Epithelial cell of prostate (primary cell): ENCODE measurements around the gene HEXIM2.
"Not testable (repeated sequence)": the region's sequence is repeated elsewhere in the genome, so short reads cannot be mapped to it uniquely, and the experiment has no call there.

Source experiments
- DNase-seq: peaks from one replicate; pipeline ENCODE4 v3.0.0-alpha.2; 2011; ENCODE audit warnings: low read depth, low spot score
- H3K27ac ChIP-seq: fragments of 450-650 bp; 2 replicates; pipeline ENCODE4 v1.5.1; 2017; ENCODE audit warnings: mild to moderate bottlenecking

The HEXIM2 gene, protein sequence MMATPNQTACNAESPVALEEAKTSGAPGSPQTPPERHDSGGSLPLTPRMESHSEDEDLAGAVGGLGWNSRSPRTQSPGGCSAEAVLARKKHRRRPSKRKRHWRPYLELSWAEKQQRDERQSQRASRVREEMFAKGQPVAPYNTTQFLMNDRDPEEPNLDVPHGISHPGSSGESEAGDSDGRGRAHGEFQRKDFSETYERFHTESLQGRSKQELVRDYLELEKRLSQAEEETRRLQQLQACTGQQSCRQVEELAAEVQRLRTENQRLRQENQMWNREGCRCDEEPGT

DNA sequence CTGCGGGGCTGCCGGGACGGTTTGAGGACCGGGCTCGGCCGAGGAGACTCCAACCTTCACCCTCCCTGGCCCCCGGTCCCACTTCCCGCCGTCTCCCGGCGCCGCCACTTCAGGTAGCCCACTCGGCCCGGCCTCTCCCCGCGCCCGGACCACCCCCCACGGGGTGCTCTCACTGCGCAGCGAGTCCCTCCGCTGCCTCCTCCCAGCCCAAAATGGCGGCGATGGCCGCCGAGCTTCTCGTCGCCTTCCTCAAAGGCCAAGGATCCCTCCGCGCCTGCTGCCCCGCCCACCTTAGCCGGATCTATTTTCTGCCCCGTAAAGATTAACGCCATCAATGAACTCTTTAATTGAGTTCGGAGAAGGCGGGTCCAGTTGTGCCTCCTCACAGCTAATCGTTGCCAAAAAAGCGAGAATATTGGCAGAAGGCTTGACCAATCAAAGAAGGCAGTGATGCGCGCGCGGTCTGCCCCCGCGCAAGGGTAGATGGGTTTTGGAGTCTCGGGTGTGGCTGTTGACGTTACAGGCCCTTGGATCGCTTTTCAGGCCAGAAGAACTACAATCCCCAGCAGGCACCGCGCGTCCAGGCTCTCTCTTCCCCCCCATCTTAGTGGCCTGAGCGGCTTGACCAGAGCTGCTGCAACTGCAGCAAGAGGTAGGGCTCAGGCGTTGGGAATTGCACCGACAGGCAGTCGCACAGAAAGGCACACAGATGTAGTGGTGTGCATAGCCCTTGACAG, at the start of gene HEXIM2:
Gene HEXIM2 (plus strand): TSS at position 588 of the 737 bp plus-strand sequence. CDS start 919 bp downstream, outside the sequence.
- peak within 1 kb of the TSS; percentile 92 for H3K27ac ChIP-seq
- peak; percentile 99 for DNase-seq

DNA sequence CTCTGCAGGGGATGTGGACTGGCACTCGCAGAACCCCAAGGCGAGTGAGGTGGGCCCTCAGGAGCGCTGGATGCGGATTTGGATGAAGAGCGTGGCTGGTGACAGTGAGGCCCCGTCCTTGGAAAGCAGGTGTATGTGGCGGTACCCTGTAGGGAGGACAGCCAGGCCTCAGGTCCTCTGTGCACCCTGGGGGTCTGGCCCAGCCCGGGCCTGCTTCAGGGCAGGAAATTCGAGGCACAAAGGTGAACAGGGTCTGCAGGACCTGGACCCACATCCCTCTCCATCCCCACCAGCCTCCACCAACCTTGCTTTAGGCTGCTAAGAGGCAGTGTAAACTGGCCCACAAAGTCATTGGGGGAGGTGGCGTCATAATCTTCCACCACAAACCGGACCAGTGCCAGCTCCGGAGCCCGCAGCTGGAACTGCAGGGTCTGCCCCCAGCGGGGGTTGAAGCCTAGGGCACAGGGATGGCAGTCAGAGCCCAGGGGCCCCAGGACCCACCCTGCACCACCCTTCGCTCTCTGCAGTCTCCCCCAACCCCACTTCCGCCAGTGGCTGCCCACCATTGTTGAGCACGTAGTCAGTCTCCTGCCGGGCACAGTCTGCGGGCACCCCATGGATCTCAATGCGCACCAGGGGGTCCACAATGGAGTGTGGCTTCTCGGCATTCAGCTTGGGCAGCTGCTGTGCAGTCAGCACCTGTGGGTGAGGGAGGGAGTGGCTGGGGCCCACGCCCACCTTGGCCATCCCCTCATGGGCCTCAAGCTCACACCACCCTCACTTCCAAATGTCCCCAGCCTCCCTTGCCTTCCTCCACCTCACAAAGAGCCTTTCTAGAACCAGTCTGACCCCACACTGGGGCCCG, 48.9 kb upstream of the HEXIM2 start:
- DNase-seq = no peak
- H3K27ac ChIP-seq = no peak overlapping the region

DNA sequence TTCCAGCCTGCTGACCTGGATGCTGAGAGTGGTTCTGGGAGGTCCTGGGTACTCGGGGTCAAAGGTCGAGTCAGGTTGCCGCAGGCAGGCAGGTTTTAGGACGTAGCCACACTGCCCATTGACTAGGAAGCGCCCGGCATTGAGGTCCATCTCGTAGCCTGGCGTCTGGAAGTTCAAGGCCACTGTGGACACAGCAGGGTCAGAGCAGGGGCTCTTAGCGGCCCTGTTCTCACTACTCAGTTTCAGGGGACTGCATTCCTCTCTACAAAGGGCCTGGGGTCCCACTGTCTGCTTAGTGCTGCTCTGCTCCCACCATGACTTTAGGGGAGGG, 48.3 kb upstream of the HEXIM2 start:
- H3K27ac ChIP-seq = no peak overlapping the region
- DNase-seq = no peak

DNA sequence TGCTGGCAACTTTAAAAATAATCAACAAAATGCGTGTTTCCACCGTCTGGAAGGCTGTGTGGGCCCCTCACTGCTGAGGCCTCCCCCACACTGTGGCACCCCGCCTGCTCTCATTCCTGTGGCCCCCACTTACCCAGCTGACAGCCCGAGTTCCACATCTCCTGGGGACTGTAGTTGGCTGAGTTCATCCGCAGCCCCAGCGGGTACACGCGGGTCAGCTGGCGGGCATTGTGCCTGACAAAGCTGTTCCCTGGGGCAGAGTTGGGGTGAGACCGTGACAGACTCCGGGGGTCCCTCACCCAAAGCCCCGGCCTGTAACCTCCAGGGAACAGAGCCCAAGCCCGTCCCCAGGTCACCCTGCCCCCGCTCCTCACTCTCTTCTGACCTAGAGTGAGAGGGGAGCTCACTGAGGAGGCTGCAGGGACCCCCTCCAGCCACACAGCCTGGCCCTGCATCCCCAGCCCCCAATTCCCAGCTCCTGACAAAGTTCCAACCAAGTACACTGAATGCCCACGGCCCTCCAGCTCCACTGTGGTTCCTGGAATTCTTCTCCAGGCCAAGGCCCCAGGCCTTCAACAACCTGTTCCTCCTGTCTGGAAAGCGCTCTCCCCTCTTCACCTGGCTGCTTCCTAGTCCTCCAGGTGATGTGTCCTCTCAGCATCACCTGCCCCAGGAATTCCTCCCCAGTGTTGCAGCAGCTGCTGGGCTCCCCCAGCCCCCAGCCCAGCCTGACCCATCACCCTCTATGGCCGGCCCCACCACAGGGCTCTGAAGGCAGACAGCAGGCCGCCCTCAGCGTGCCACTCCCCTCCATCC, 47.4 kb upstream of the HEXIM2 start:
- no peak overlapping the region for H3K27ac ChIP-seq
- DNase-seq = no peak

DNA sequence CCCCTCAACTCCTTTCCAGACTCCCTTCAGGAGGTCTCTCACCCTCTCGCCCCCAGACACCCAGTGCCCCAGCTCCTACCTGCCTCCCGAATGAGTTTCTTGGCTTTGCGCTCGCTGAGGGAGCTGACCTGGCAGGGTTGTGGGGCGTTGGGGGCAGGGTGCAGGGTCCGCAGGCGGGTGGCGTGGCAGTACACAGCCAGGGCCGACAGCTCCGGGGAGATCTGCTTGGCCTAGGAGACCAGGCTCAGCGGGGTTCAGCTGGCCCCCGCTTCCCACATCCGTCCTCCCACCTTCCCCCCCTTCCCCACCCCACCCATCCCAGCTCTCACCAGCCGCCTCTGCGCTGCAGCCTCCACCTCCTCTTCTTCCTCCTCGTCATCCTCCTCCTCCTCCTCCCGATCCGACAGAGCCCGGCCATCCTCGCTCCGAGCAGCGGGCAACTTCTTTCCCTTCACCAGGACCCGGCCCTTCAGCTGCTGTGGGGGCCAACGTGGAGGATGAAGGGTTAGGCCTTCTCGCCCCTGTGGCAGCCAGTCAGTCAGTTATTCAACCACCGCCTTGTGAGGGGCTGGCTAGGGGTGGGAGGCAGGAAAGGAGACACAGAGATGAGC, 46.6 kb upstream of the HEXIM2 start:
- no peak for DNase-seq
- H3K27ac ChIP-seq = no peak overlapping the region

DNA sequence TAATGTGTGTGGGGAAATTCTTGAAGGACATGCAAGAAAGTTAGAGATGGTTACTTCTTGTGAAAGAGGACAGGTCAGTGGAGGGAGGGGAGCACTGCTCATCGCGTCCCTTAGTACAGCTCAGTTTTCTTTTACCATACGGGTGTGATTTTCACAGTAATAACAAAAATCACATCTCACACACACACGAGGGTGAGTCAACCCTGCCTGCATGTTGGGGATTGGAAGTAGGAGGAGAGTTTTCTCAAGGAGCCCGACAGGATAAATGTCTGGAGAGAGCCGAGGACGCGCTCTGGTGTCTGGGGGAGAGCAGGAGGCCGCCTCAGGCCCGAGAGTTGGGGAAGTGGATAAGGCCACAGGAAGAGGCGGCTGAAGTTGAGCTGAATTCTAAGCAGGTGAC, 45.8 kb upstream of the HEXIM2 start:
- no peak overlapping the region for H3K27ac ChIP-seq

DNA sequence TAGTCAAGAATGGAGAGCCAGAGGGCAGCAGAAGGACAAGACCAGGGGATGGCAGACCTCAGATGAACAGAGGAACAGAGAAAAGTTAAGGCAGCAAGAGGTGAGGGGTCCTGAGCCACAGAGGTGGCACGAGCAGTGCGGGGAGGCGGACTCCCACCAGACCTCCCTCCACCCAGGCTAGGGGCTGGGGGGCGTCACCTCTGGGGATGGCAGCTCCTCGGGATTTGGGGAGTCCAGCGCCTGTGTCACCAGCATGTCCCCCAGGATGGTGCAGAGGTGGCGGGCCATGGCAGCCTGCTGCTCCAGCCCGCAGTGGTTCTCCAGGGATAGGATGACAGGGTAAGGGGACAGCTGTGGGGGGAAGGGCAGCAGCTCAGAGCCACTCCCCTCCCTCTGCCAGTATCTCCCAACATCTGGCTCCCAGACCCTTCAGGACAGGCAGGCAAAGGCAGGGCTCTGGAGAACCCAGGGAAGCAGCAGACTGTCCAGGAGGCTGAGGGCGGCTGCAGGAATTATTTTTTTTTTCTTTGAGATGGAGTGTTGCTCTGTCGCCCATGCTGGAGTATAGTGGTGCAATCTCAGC, 45.1 kb upstream of the HEXIM2 start:
- DNase-seq = no peak
- H3K27ac ChIP-seq = no peak overlapping the region

More for the DNA sequence above, 45.8 kb upstream of the HEXIM2 start:
- DNase-seq = no peak

DNA sequence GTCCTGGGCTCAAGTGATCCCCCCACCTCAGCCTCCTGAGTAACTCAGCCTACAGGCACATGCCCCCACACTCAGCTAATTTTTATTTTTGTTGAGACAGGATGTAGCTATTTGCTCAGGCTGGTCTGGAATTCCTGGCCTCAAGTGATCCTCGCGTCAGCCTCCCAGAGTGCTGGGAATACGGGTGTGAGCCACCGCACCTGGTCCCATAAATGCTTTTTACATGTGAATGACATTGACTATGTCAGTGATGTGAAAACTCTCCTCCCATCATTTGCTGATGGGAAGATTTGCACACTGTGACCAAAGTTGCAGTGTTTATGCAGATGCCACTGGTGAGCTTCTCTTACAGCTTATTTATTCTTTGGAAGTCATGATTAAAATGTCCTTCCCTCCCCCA, 44.3 kb upstream of the HEXIM2 start:
- H3K27ac ChIP-seq = no peak overlapping the region
- DNase-seq = no peak

DNA sequence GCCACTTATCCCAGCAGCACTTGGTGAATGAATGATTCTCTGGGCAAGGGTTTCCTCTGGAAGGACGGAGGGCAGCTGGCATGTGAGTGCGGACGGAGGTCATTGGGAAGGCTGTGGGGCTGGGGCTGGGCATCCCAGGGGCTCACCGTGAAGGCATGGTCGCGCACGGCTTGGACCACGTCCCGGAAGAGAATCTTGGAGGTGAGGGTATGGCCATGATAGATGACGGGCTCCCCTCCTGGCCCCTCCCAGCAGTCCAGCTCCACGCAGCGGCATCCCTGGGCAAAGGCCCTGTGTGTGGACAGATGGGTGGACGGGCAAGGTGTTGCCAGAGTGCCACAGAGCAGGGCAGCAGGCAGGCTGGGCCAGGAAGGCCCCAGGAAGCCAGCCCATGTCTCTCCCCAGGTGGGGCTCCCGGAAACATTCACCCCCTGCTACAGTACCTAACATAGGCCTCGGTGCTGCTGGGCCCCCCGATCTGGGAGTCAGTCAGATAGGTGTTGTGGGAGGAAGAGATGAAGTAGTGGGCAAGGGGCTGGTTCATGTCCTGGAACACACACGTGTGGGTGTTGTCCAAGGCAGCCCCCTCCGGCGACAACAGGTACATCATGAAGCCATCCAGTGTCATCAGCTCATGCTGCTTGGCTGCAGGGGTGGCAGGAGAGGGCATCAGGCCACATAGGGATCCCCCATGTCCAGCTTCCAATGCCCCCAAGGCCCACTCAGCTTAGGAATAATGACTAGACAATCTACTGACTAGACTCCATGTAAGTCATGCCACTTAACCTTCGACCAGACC, 43.6 kb upstream of the HEXIM2 start:
- no peak for DNase-seq
- H3K27ac ChIP-seq = no peak overlapping the region

DNA sequence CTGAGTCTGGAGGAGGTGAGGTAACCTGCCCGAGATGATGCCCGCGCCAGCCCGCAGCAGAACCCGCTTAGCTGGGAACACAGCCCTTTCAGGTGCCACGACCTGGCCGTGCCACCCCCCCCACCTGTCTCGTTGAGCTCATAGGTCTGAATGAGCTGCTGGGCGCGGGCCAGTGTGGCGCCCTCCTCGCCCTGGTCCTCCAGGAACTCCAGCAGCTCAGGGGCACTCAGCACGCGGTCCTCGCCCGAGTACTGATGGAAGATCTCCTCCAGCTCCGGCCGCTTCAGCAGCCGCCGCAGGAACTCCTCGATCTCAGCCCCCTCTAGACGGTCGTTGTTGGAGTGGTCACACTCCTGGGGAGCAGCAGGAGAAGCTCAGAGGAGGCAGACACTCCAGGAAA, 43.0 kb upstream of the HEXIM2 start:
- H3K27ac ChIP-seq = no peak overlapping the region
- DNase-seq = no peak

DNA sequence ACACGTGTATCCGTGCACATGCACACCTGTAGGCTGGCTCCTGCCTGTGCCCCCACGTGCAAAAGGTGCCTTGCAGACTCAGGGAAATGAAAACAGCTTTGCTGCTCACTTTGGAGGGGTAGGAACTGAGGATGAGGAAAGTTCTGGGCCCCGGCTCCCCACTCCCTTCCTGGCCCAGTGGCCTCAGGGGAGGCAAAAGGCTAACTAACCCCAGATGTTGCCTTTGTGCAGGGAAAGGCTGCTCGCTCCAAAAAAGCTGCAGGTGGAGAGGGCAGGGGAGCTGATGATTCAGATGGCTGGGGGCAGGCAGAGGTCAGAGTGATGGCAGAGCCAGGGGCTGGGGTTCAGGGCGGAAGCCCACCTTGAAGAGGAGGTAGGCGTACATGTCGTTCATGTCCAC, 41.7 kb upstream of the HEXIM2 start:
- no peak overlapping the region for H3K27ac ChIP-seq
- DNase-seq = no peak

DNA sequence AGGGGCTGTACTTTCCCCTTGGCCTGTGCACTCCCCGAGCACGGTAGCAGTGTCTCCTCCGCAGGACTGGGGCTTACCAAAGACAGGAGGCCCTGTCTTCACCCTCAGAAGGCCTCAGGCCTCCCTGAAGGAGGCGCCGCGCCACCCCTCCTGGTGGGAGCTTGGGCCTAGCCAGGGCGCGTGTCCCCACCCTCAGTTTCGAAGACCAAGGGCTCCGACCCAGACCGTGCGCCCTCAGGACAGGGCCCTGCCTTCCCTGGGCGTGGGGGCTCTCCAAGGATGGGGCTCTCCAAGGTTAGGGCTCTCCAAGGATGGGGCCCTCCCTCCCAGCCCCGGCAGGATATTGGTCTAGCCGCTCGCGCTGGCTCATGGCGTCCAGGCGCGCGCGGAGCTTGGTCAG, 41.1 kb upstream of the HEXIM2 start:
- no peak for DNase-seq
- H3K27ac ChIP-seq = no peak overlapping the region

DNA sequence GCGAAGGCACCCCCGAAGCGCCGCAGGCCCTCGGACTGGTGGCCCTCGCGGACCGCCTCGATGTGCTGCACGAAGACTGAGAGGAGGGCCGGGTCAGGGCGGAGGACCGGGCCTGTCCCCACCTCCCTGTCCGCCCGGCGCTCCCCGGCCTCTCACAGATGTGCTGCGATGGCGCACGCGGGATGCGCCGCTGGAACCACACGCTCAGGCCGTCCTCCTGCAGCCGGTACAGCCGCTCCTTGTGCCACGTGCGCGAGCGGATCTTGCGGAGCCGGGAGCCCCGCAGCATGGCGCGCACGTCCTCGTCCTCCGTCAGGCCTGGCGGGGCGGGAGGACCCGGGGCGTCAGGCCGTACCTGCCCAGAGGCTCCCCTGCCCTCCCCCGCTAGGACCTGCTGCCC, 40.6 kb upstream of the HEXIM2 start:
- H3K27ac ChIP-seq = no peak overlapping the region
- no peak for DNase-seq

DNA sequence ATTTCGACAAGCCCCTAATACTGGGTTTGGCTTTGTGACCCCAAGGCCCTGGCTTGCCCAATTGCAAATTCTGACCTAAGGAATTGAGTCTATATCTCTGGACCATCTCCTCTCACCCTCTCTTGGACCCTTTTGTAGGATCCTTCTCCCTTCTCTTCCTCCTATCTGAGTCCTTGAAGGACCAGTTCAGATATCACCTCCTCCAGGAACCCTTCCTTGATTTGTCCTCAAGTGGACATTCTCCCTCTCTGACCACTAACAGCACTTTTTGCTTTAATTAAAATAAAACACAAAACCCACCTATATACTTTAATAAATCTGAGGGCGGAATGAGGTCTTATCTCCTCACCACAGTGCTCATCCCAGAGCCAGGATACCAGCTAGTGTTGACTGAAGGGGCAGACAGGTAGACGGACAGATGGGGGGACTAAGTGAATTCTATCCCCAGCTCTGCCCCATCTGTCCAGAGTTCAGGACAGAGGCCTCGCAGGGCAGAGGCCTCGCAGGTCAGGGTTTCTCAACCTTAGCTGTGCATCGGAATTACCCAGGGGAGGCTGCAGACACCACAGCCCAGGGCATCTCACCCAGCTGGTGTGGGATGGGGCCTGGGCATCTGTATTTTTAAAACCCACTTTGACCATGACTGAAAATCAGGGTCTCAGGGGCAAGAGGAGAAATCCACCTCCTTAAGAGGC, 38.5 kb upstream of the HEXIM2 start:
- H3K27ac ChIP-seq = peak overlapping the region; percentile 94
- no peak for DNase-seq

DNA sequence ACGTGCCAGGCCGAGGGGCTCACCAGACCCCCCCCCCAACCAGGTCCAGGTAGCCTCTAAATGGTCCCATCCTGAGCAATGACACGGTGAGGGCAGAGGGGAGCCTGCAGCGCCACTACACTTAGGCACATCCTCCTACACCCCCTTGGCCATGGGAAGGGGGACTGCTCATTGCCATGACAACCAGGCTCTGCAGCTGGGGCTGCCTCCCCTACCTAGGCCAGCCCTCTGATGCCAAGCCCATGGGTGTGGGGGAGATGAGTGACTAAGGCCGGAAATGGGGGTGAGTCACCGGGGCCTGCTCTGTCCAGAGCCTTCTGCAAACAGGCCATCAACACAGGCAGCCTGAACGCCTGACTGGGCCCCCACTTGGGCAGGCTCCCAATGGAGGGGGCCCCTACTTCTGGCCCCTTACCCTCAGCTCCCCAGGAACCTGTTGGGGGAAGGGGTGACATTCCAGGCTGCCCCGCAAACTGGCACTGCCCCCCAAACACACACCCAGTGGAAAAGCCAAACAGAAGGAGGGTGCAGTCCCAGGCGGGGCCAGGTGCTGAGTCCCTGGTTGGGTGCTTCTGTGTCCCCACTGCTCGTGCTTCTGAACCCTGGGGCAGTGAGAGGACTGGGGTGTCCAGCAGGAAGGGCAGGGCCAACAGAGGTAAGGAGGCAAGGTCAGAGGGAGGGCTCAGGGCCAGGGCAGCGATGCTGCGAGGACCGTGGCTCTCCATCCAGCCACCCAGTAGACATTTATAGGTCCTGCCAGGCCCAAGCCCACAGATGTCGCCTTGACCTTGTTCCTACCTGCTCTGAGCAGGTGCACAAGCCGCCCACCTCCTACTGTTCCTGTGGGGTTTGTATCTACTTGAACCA, 37.5 kb upstream of the HEXIM2 start:
- H3K27ac ChIP-seq = peak overlapping the region; percentile 94
- no peak for DNase-seq

DNA sequence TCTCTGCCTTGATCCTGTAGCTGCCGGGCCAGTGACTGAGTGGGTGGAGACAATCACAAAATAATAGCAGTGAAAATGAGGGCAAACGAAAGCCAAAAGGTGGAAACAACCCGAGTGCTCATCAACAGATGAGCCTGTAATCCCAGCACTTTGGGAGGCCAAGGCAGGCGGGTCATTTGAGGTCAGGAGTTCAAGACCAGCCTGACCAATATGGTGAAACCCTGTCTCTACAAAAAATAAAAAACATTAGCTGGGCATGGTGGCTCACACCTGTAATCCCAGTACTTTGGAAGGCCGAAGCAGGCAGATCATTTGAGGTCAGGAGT, 36.9 kb upstream of the HEXIM2 start:
- H3K27ac ChIP-seq = peak overlapping the region; percentile 94
- not testable (repeated sequence) for DNase-seq

DNA sequence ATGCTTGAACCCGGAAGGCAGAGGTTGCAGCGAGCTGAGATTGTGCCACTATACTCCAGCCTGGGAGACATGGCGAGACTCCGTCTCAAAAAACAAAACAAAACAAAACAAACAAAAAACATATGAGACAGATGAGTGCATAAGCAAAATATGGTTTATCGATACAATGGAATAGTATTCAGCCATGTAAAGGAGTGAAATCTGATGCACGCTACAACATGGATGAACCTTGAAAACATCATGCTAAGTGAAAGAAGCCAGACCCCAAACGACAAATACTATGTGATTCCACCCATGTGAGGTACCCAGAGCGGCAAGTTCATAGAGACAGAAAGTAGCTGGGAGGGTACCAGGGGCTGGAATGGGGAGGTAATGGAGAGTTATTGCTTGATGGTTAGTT, 36.2 kb upstream of the HEXIM2 start:
- H3K27ac ChIP-seq = peak overlapping the region; percentile 94
- no peak for DNase-seq
